GM19193 (cell line): Measurements from ENCODE around the gene GAS7.

Experiments used
- POLR2A ChIP-seq: IDR thresholded peaks from 4 replicates; pipeline ENCODE4 v1.6.1; 2011; ENCODE audit not compliant: insufficient read depth, insufficient read length; ENCODE audit errors: extremely low read depth

Gene GAS7

DNA sequence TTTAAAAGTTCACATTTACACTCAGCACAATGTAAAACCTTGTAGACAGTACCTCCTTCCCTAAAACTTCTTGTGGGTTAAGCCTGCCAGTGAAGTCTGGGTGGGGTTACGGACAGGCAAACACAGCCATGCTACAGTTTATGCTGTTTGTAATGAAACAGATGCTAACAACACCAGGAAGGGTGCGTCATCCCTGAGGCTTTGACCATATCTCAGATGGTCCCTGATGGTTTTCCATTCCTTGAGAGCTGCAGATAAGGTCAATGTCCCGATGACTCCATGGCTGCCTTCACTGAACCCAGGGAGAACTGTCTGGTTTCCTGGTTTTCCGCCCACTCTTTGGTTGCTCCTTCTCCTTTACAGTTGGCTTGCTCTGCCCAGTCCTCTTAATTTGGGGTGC is 29.1 kb downstream of the GAS7 start:
- TF ChIP-seq POLR2A = no peak

DNA sequence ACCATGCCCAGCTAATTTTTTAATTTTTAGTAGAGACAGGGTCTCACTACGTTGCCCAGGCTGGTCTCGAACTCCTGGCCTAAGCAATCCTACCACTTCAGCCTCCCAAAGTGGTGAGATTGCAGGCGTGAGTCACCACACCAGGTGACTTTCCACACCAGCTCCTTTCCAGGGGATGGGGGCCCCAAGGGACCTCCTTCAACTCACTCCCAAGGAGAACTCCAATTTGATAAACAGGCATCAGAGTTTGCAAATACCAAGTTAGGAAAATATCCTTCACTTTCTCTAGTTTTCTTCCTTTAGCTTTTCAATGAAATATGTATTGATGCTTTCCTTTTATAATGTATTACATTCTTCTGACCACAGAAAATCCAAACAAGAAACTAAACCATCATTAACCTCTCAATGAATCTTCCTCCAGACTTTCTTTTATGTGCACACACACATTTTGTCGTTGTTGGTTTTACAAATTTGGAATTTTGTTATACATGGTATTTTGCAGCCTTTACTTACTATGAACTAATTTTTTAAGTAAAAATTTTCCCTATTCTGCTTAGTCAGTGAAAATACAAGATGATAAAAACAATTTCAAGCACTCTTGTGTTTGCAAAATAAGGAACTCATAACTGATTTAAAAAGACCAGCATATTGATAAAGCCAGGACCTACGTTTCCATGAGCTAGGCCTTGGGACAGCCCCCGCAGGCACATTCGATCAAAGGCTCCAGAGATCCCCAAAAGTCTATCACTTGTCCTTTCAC is 32.0 kb downstream of the GAS7 start:
- TF ChIP-seq POLR2A = no peak

GRCh38 chr17:10162096-10162495 is 36.3 kb downstream of the GAS7 start:
- TF ChIP-seq POLR2A = no peak

DNA sequence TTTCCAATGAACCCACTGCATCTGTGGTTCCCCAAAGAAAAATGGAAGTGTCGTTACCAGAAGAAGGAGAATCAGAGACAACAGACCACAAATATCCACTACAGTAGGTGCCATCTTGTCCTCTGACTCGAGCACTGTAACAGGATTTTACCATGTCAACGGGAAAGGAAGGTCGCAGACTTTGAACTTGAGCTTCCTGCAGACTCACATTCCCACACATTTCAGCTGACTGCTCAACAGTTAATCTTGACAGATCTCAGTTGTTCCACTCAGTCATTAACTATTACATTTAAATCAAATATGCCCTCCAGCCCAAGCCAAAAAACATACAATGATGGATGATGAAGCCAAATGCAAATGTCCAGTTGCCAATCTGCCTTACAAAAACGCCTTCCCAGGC is 37.0 kb downstream of the GAS7 start:
- no peak for TF ChIP-seq POLR2A

DNA sequence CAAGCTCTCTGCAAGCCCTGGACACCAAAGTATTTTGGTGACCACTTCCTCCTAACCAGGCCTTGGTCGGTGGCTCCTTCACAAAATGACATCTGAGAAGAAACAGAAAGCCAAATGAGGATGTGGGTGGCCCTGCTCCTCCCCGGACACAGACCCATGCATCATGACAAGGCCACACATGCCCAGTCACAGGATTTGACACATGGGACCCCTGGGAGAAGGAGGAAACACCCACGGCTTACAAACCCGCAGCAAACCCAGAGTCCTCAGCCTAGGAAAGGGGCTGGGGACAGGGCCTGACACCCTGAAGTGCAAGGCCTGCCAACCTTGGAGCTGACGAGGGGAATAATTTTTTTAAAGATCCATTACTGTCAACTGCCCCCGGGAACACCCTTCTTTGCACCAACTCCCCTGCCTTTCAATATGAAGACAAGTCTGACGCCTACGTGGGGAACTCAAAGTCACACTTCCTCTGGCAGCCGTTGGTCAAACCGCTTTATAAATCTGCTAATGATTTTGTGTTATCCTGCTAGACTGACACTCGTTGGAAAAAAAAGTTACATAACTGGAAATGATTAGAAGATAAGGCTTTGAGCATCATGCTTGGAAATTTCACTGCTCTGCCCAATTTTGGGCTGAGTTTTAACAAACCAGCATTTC is 41.3 kb downstream of the GAS7 start:
- no peak for TF ChIP-seq POLR2A

GRCh38 chr17:10156599-10156947 is 41.8 kb downstream of the GAS7 start:
- TF ChIP-seq POLR2A = no peak

DNA sequence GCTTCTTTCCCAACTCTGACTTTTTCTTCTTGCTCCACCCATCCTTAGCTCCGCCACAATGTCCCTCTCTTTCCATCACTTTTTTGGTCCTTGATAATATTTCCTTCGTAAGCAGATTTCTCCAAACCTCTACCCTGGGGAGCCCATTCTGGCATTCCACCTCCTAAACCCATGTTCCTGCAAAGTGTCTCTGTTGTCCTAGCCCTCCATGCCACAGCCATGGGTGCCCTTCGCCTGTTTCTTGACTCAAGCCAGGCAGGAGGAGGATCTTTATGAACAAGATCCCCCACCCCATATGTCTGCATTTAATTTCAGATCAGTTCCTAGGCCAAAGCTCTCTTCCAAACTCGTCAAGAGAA is 42.4 kb downstream of the GAS7 start:
- no peak for TF ChIP-seq POLR2A

DNA sequence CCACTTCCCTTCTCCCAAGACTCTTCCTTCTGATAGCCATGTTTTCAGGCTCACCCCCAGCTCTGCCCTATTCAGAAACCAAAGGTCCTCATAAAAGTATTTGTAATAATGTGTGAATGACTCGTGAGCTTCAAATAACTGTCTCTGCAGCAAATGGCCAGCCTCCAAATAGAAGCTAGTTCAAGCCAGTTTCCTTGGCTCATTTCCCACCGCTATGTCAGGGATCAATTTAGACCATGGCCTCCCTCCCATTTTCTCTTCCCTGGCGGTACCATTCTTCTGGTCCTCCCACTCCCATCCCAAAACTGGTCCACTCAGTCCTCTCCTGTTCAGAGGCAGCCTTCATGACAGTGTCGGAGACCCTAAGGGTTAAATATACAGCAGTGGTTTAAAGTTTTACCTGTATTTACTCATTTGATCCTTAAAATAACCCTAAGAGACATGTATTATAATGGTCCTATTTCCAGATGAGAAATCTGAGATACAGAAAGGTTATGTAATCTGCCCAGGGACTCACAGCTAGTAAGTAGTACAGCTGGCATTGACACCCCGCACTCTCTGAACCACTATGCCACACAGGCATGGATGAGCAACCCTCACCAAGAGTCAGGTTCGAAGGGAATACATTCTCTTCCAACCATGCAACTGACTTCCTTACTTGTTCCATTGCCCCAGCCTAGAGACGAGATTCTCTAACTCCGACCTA is 42.9 kb downstream of the GAS7 start:
- TF ChIP-seq POLR2A = no peak

DNA sequence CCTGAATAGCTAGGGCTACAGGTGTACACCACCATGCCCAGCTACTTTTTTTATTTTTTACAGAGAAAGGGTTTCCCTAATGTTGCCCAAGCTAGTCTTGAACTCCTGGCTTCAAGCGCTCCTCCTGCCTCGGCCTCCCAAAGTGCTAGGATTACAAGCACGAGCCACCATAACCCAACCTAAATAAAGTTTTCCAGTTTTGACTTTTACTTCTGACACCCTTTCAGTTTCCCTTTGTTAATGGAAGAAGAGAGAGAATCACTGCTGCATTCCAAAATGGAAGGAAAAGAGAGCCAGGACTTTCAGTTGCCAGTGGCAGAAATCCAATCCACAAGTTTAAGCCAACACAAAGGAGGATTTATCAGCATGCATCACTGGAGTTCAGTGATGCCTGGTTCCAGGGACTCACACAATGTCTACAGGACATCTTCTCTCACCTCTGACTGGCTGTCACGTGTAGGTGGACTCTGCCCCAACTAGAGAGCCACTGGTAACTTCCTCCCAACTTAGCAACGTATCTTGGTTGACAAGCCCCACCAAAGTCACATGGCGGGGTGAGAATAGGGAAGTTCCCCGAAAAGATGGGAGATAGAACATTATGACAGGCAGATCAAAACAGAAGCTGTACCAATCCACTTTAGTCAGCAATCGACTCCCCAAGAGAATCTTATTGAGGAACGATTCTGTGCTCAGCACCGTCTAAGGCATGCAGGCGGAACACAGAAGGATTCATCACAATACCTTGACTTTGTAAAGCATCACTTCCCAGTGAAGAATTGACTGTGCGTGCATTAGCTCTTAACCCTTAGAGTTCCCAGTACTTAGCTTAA is 46.5 kb downstream of the GAS7 start:
- no peak for TF ChIP-seq POLR2A

GRCh38 chr17:10149573-10150399 is 48.6 kb downstream of the GAS7 start:
- no peak for TF ChIP-seq POLR2A

DNA sequence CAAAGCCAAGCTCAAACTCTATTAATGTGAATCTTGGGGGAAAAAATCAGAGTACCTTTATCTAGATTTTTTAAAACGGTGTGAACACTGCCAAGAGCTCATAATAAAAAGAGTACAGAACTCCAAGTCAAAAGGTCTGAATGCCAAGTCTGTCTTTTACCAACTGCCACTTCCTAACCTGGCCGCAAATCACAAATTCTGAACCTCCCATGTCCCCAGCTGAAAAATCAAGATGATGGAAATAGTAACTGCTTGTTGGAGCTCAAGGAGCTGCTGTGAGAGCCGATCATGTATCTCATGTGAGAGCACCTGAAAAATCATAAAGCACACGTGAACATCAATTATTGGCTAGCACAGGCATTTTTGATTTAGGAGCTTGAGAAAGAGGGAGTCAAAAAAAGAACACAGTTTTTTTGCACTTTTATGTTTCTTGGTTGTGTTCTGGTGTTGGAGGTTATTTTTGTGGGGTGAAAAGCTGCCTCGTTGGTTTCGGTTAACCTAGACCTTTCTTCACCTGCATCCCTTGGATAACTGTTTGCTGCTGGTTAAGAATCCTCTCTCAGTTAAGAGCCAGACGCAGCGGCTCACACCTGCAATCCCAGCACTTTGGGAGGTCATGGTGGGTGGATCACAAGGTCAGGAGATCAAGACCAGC is 50.5 kb downstream of the GAS7 start:
- TF ChIP-seq POLR2A = no peak

DNA sequence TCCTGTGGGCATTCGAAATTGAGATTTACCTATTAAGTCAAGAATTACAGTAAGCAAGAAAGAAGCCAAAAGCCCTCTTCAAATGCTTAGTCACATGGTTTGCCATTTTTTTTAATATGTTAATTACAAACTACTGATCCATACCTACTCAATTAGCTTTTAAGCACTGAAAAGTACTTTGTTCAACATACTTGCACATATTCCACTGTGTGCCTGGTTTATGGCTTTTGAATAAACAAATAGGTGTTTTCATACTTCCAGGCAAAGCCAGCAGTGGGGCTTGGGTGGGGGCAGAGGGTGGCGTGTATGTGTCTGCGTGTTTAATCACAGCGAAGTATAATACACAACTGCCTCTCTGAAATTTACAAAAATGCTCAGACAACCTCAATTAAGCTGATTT is 51.4 kb downstream of the GAS7 start:
- TF ChIP-seq POLR2A = no peak

GRCh38 chr17:10144982-10145381 is 53.4 kb downstream of the GAS7 start:
- no peak for TF ChIP-seq POLR2A

DNA sequence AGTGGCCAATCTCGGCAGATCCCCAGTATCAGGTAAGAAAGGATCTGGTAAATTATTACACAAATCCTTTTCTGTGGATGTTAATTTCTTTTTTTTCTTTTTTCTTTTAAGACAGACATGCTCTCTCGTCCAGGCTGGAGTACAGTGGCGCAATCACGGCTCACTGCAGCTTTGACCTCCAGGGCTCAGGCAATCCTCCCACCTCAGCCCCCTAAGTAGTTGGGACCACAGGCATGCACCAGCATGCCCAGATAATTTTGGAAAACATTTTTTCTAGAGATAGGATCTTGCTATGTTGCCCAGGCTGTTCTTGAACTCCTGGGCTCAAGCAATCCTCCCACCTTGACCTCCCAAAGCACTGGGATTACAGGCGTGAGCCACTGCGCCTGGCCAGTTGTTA is 54.0 kb downstream of the GAS7 start:
- no peak for TF ChIP-seq POLR2A
